Measurements from ENCODE around the gene KIAA1191.
"Not testable (repeated sequence)": the region's sequence is repeated elsewhere in the genome, so short reads cannot be mapped to it uniquely, and the experiment has no call there.

The KIAA1191 gene

GRCh38 chr5:176361437-176362232 lies at the start of gene KIAA1191:
Gene KIAA1191, minus strand, starts transcription at chr5:176361764. Its CDS starts 2,256 bp downstream, at chr5:176359508.
- H3K36me3 Mint-ChIP-seq = peaks cover 14% of the 10 kb centered on the region
- ATAC-seq = peak; percentile 95
- H3K4me3 Mint-ChIP-seq = peak within 1 kb of the TSS; percentile 99
- H3K9me3 Mint-ChIP-seq = no peaks in the 10 kb centered on the region
- peak within 1 kb of the TSS; percentile 98 for H3K27ac Mint-ChIP-seq
- H3K27me3 Mint-ChIP-seq = no peaks in the 10 kb centered on the region
- peaks cover 44% of the 10 kb centered on the region for H3K4me1 Mint-ChIP-seq

DNA sequence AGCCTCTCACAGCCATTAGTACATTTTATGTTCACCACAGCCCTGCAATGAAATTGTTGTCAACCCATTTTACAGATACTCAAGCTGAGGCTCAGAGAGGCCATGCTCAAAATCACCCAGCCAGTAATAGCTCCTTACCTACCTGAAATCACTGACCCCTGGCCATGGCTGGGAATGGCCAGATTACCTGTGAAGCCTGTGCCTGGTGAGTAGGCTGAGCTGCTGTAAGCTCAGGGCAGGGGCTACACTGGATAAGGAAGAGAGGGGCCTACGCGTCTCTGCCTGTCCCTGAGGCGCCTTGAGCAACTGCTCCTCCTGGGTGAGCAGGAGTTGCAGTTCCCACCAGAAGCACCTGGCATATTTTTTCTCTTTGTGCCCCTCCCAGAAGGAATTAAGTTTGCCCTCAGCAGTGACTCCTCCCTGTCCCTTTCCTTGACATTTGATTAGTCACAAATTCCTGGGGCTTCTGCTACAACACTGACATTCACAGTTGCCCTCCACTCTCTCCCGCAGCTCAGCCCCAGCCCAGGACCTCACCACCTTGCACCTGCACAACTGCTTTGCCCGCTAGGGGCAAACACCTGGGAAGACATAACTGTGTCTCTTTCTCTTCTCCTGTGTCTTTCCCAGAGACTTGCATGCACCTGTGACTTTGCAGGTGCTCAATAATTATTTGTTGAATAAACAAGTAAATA lies 49.1 kb upstream of the KIAA1191 start:
- no peaks in the 10 kb centered on the region for H3K27me3 Mint-ChIP-seq
- H3K9me3 Mint-ChIP-seq = no peaks in the 10 kb centered on the region
- H3K36me3 Mint-ChIP-seq = peaks cover 25% of the 10 kb centered on the region
- H3K4me3 Mint-ChIP-seq = no peak overlapping the region
- no peak for ATAC-seq
- H3K27ac Mint-ChIP-seq = no peak overlapping the region
- H3K4me1 Mint-ChIP-seq = peaks cover 43% of the 10 kb centered on the region

- H3K27ac Mint-ChIP-seq = no peak overlapping the region
- no peak for ATAC-seq
- H3K9me3 Mint-ChIP-seq = no peaks in the 10 kb centered on the region
- H3K4me1 Mint-ChIP-seq = peaks cover 34% of the 10 kb centered on the region
- no peak overlapping the region for H3K4me3 Mint-ChIP-seq
- peaks cover 25% of the 10 kb centered on the region for H3K36me3 Mint-ChIP-seq
- no peaks in the 10 kb centered on the region for H3K27me3 Mint-ChIP-seq
These were observed 48.2 kb upstream of the KIAA1191 start for GRCh38 chr5:176409765-176410164.

GRCh38 chr5:176408590-176408989 lies 47.0 kb upstream of the KIAA1191 start:
- H3K4me3 Mint-ChIP-seq = no peak overlapping the region
- no peaks in the 10 kb centered on the region for H3K9me3 Mint-ChIP-seq
- H3K27ac Mint-ChIP-seq = no peak overlapping the region
- peaks cover 25% of the 10 kb centered on the region for H3K36me3 Mint-ChIP-seq
- no peak for ATAC-seq
- no peaks in the 10 kb centered on the region for H3K27me3 Mint-ChIP-seq
- H3K4me1 Mint-ChIP-seq = peaks cover 22% of the 10 kb centered on the region

- not testable (repeated sequence) for ATAC-seq, H3K4me3 Mint-ChIP-seq, H3K9me3 Mint-ChIP-seq, H3K27me3 Mint-ChIP-seq, H3K27ac Mint-ChIP-seq
- H3K36me3 Mint-ChIP-seq = peaks cover 25% of the 10 kb centered on the region
- peaks cover 21% of the 10 kb centered on the region for H3K4me1 Mint-ChIP-seq
These were observed 46.6 kb upstream of the KIAA1191 start for GRCh38 chr5:176408252-176408573.

- Mint-ChIP-seq H3K27me3 (no peaks in the 10 kb centered on the region), H3K9me3 (no peaks in the 10 kb centered on the region), H3K36me3 (peaks cover 25% of the 10 kb centered on the region), H3K27ac (no peak overlapping the region), H3K4me3 (no peak overlapping the region), H3K4me1 (peaks cover 16% of the 10 kb centered on the region)
- no peak for ATAC-seq
These were observed 46.1 kb upstream of the KIAA1191 start for GRCh38 chr5:176407456-176408251.

DNA sequence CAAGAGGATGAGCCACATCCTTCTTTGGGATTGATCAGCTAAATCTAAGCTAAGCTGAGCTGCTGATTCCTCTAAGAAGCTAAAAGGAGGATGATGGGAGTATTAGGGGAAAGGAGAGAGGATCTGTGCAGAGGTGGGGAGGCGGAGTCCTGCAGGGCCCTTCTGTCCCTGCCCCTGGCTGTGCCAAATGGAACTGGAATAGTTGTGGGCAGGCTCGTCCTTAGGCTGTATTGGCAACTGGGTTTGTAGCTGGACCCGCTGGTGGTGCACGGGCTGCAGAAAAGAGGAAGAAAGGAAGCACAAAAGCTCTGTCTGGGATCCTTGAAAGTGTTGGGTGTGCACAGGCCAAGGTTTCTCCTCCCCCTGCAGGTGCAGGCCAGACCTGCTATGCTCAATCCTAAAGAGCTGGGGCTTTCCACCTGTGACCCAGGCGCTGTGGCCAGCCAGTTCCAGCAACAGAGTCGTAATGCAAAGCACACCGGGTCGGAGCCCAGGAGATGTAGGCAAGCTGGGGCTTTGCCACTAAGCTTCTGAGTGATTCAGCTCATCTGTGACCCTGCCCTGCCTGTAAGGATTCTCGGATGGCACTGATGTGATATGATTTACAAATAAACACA lies 45.0 kb upstream of the KIAA1191 start:
- H3K9me3 Mint-ChIP-seq = no peaks in the 10 kb centered on the region
- peaks cover 8% of the 10 kb centered on the region for H3K4me1 Mint-ChIP-seq
- H3K27ac Mint-ChIP-seq = no peak overlapping the region
- no peaks in the 10 kb centered on the region for H3K27me3 Mint-ChIP-seq
- no peak for ATAC-seq
- no peak overlapping the region for H3K4me3 Mint-ChIP-seq
- peaks cover 25% of the 10 kb centered on the region for H3K36me3 Mint-ChIP-seq

DNA sequence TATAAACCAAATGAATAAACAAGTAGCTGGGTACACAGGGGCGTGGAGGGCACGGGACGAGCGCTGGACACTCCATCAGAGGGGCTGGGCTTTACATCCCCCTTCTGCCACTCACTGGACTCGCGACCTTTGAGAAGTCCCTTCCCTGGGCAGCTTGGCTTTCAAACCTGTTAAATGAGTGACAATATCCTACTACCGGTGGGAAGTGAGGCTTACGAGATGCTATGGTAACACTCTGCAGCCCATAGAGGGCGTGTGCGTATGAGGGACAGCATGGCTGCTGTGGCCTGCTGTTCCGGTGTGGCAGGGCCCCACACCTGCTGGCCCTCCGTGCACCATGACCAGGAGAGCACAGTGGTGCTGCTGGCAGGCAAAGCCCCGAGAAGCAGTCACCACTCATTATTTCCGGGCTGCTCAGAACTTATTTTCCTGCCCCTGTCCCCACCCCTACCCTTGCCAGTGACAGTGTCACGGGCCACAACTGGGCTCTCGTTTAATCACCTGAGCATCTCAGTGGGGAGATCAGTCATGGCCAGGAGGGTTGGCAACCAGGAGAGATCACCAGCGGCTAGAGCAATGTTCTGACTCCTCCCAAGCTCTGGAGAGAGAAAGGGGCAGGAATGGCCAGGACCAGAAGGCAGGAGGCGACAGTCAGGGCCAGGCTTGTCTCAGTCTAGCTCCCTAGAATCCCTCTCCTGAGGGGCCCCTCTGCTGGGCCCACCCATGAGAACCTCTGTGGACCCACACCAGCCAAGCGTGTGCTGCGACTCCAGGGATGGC lies 44.3 kb upstream of the KIAA1191 start:
- peaks cover 19% of the 10 kb centered on the region for H3K36me3 Mint-ChIP-seq
- H3K9me3 Mint-ChIP-seq = no peaks in the 10 kb centered on the region
- H3K4me1 Mint-ChIP-seq = peaks cover under 1% of the 10 kb centered on the region
- H3K4me3 Mint-ChIP-seq = no peak overlapping the region
- ATAC-seq = no peak
- no peak overlapping the region for H3K27ac Mint-ChIP-seq
- no peaks in the 10 kb centered on the region for H3K27me3 Mint-ChIP-seq

- Mint-ChIP-seq H3K27ac (no peak overlapping the region), H3K27me3 (no peaks in the 10 kb centered on the region), H3K36me3 (peaks cover 23% of the 10 kb centered on the region), H3K4me1 (no peaks in the 10 kb centered on the region), H3K9me3 (no peaks in the 10 kb centered on the region), H3K4me3 (no peak overlapping the region)
- ATAC-seq = no peak
These were observed 40.0 kb upstream of the KIAA1191 start for GRCh38 chr5:176401281-176402205.

DNA sequence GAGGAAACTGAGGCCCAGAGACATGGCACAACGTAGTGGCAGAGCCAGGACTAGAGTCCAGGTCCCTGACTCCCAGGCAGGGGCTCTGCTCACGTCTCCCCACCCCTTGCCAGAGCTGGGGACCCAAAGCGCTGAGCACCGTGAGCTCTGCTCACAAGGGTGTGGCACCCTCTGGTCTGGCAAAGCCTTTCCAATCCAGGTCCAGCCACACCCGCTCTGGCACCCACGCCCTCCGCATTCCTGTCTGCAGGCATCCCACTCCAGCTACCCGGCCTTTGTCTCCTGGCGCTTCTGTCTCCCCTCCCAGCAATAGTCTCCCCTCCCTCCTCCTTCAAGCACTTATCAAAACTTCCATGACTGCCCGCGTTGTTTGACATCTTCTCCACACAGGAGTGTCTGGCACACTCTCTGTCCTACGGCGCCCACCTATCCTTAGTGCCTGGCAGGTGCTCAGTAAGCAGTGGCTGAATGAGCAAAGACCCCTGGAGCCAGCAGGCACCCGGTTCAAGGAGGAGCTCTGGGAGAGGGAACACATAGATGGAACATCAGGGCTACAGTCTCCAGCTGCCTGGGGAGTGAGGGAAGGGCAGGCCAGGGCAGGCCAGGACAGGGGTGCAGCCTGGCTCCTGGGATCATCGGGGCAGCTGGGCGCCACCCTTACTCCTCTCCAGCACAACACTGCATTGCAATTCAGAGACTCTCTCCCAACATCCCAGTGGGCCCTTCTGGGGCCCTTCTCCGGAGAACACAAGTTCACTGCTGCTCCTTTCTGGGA lies 39.0 kb upstream of the KIAA1191 start:
- Mint-ChIP-seq H3K9me3 (no peaks in the 10 kb centered on the region), H3K27me3 (no peaks in the 10 kb centered on the region), H3K36me3 (peaks cover 15% of the 10 kb centered on the region), H3K4me1 (no peaks in the 10 kb centered on the region), H3K4me3 (no peak overlapping the region), H3K27ac (no peak overlapping the region)
- ATAC-seq = no peak

DNA sequence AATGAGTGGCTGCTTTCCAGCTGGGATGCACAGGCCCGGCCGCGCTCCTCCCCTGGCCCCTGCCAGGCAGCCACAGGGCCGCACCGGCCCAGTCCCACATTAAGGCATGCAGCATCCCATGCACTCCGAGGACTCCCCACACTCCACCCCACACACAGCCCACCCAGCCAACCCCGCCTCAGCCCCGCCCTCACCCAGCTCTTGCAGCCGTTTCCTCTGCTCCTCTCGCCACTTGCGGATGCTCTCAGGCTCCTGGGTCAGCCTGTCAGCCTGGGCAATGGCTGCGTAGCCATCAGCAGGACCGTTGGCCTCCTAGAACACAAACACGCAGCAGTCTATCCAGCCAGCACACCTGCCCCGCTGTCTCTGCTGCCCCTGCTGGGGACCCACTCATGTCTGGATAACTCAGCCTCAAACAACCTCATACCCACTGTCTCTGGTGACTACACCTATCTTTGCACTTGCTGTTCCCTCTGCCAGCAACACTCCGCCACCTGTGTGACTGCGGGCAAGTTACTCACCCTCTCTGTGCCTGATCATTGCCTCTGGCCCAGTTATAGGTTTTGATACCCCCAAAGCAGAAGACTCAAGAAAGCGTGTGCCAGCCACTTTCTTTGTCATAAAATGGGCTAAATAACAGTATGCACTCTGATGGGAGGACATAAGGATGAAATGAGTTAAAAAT lies 36.3 kb upstream of the KIAA1191 start:
- Mint-ChIP-seq H3K4me1 (no peaks in the 10 kb centered on the region), H3K27me3 (no peaks in the 10 kb centered on the region), H3K9me3 (no peaks in the 10 kb centered on the region), H3K36me3 (peaks cover 24% of the 10 kb centered on the region), H3K4me3 (no peak overlapping the region), H3K27ac (no peak overlapping the region)
- ATAC-seq = no peak

GRCh38 chr5:176396330-176396729 lies 34.8 kb upstream of the KIAA1191 start:
- H3K27ac Mint-ChIP-seq = no peak overlapping the region
- H3K36me3 Mint-ChIP-seq = peaks cover 37% of the 10 kb centered on the region

More at GRCh38 chr5:176396330-176396729, 34.8 kb upstream of the KIAA1191 start:
- ATAC-seq = no peak
- Mint-ChIP-seq H3K4me3 (no peak overlapping the region), H3K4me1 (no peaks in the 10 kb centered on the region), H3K27me3 (no peaks in the 10 kb centered on the region), H3K9me3 (no peaks in the 10 kb centered on the region)
